ENCODE results near the gene RASGRF2. TPM values are rescaled to one million over a fixed set of nuclear protein-coding genes. Genes with fewer than 3 reads are reported as not detected.
"Not testable (repeated sequence)": the region's sequence is repeated elsewhere in the genome, so short reads cannot be mapped to it uniquely, and the experiment has no call there.

The RASGRF2 gene
- total and polyA plus RNA-seq, 2 of the 13 experiments (the other 11 are each of a cell fraction or from before 2014, with no cell fraction given): 23.6 to 29.0 TPM

GRCh38 chr5:81121836-81122630 lies 161.9 kb downstream of the RASGRF2 start:
- Histone ChIP-seq H3K27me3 (ENCODE audit: control insufficient read depth in 1 of 2, insufficient read depth in 2 of 2, low read length in 2 of 2) (no peaks in the 10 kb centered on the region), H3K4me1 (ENCODE audit: insufficient read depth, low read length) (no peaks in the 10 kb centered on the region), H2AFZ (ENCODE audit: low read length) (no peak overlapping the region), H3K27ac (ENCODE audit: extremely low read length, insufficient read depth, low read length) (no peak overlapping the region), H3K4me2 (ENCODE audit: low read depth, low read length) (no peak overlapping the region), H3K9ac (ENCODE audit: insufficient read depth, low read depth, low read length) (no peak overlapping the region), H3K79me2 (ENCODE audit: insufficient read depth, low read length) (no peaks in the 10 kb centered on the region), H3K9me3 (ENCODE audit: low read length) (no peaks in the 10 kb centered on the region), H3K4me3 (replicated peaks in 1 of 3; ENCODE audit: insufficient read depth in 1 of 3, low read depth in 2 of 3, low read length in 3 of 3) (no peak overlapping the region), H4K20me1 (ENCODE audit: insufficient read depth, low read length) (no peaks in the 10 kb centered on the region), H3K36me3 (replicated peaks in 1 of 2; ENCODE audit: control insufficient read depth in 1 of 2, insufficient read depth in 2 of 2, low read length in 2 of 2) (peaks cover 20 to 66% of the 10 kb centered on the region in 2 experiments)
- in situ Hi-C loops (cut with HindIII; ENCODE audit: extremely low pct_ligation_motif_present, low pct_unique_long_range_greater_than_20kb): no loop called here
- 94% methylated on average over 7 of the region's 7 CpGs for WGBS (ENCODE audit: low lambda C conversion rate)
- no peak for DNase-seq (ENCODE audit: low spot score)
- intact Hi-C loops (cut with micrococcal nuclease; ENCODE audit: unreplicated experiment): no loop called here
- no TSS peak for BruUV-seq (replicated peaks)
- TF ChIP-seq ZNF460 (CRISPR knock-in tag; IDR thresholded peaks at IDR 0.05; ENCODE audit: borderline replicate concordance) (no peak), KDM1A (CRISPR knock-in tag; IDR thresholded peaks at IDR 0.05) (no peak), MAFK (conservative IDR thresholded peaks at IDR 0.05 in 1 of 2, IDR thresholded peaks at IDR 0.05 in 1 of 2; ENCODE audit: low read length in 2 of 2) (no peak), RORA (CRISPR knock-in tag; IDR thresholded peaks at IDR 0.05) (no peak), NAIF1 (CRISPR knock-in tag; IDR thresholded peaks at IDR 0.05; ENCODE audit: borderline replicate concordance) (no peak), DBP (CRISPR knock-in tag; IDR thresholded peaks at IDR 0.05; ENCODE audit: not compliant biosample characterization) (no peak), JARID2 (CRISPR knock-in tag; IDR thresholded peaks at IDR 0.05; ENCODE audit: insufficient replicate concordance) (no peak), SYNCRIP (IDR thresholded peaks at IDR 0.05; ENCODE audit: insufficient read depth, low read depth, low read length) (no peak), KDM4B (CRISPR knock-in tag; IDR thresholded peaks at IDR 0.05) (no peak), MAF1 (CRISPR knock-in tag; IDR thresholded peaks at IDR 0.05; ENCODE audit: borderline replicate concordance) (no peak), MYPOP (CRISPR knock-in tag; IDR thresholded peaks at IDR 0.05) (no peak)
- ChIA-PET POLR2A (no interaction called here), CTCF (ENCODE audit: low intra/inter-chr PET ratio, low total read pairs) (no interaction called here)
- no peak for ATAC-seq
- no peak for FAIRE-seq

- intact Hi-C loops (cut with micrococcal nuclease; ENCODE audit: unreplicated experiment); H4K20me1 ChIP-seq (ENCODE audit: insufficient read depth, low read length); H3K79me2 ChIP-seq (ENCODE audit: insufficient read depth, low read length); H3K4me2 ChIP-seq (ENCODE audit: low read depth, low read length); in situ Hi-C loops (cut with HindIII; ENCODE audit: extremely low pct_ligation_motif_present, low pct_unique_long_range_greater_than_20kb); ATAC-seq; DNase-seq (ENCODE audit: low spot score); BruUV-seq (replicated peaks); POLR2A ChIA-PET; FAIRE-seq; H3K4me1 ChIP-seq (ENCODE audit: insufficient read depth, low read length); H3K27ac ChIP-seq (ENCODE audit: extremely low read length, insufficient read depth, low read length); H3K9ac ChIP-seq (ENCODE audit: insufficient read depth, low read depth, low read length); H2AFZ ChIP-seq (ENCODE audit: low read length); H3K9me3 ChIP-seq (ENCODE audit: low read length); H3K4me3 ChIP-seq (replicated peaks in 1 of 3; ENCODE audit: insufficient read depth in 1 of 3, low read depth in 2 of 3, low read length in 3 of 3); CTCF ChIA-PET (ENCODE audit: low intra/inter-chr PET ratio, low total read pairs); H3K27me3 ChIP-seq (ENCODE audit: control insufficient read depth in 1 of 2, insufficient read depth in 2 of 2, low read length in 2 of 2): not testable (repeated sequence)
- 76% methylated on average over 6 of the region's 6 CpGs for WGBS (ENCODE audit: low lambda C conversion rate)
- H3K36me3 ChIP-seq (replicated peaks in 1 of 2; ENCODE audit: control insufficient read depth in 1 of 2, insufficient read depth in 2 of 2, low read length in 2 of 2): peaks cover 13 to 49% of the 10 kb centered on the region in 2 experiments
Observed at GRCh38 chr5:81124689-81125088, 164.5 kb downstream of the RASGRF2 start.

Measured in HepG2 (cell line).